Right renal pelvis (tissue), 4 donors: ENCODE measurements around the gene DDA1. TPM values are rescaled to one million over a fixed set of nuclear protein-coding genes. Genes with fewer than 3 reads are reported as not detected.
A peak's percentile ranks its signal among the peaks of the same experiment; 100 is the strongest.
"Not testable (repeated sequence)": the region's sequence is repeated elsewhere in the genome, so short reads cannot be mapped to it uniquely, and the experiment has no call there.

Source experiments
- DNase-seq, 4 donors: peaks; one replicate each; pipeline ENCODE4 v3.0.0-alpha.2; 2013; ENCODE audit warnings: low read depth in 4 of 4, low spot score in 3 of 4, missing footprints in 1 of 4
- polyA plus RNA-seq, 4 donors: library from polyadenylated mRNA; unstranded; fragments of 120-200 nt; gene quantifications; one replicate each; pipeline ENCODE4 v1.2.1, GENCODE V29; 2013; ENCODE audit not compliant: insufficient read length in 4 of 4

Gene DDA1
- 10 to 100 TPM; 35.1 to 43.4 (median 36.9) TPM for polyA plus RNA-seq

GRCh38 chr19:17309198-17309964 is at the start of gene DDA1:
Gene DDA1 (plus strand): TSS chr19:17309563. CDS start chr19:17309655, 92 bp downstream.
- DNase-seq: peak; percentile 95 to 99 (median 98)

DNA sequence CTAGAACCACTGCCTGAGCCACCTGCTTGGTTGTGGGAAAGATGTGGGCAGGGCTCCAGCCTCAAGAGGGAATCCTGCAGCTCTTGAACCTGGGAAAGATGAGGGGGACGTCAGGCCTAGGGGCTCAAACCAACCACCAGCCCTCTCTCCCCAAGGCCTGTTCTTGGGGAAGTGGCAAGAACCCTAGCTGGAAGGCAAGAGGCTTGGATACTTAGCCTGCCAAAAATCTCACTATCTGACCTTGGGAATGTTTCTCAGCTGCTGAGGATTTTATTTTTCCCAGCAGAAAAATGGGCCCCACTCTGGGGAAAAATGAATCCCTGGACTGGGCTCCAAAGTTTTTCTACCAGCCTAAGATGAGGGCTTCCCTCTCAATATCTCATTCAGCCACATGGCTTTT is 49.4 kb upstream of the DDA1 start:
- no peak for DNase-seq

GRCh38 chr19:17260842-17261325 is 48.5 kb upstream of the DDA1 start:
- no peak for DNase-seq

GRCh38 chr19:17262557-17262956 is 46.8 kb upstream of the DDA1 start:
- no peak for DNase-seq

GRCh38 chr19:17263712-17264640 is 45.4 kb upstream of the DDA1 start:
- DNase-seq: no peak

DNA sequence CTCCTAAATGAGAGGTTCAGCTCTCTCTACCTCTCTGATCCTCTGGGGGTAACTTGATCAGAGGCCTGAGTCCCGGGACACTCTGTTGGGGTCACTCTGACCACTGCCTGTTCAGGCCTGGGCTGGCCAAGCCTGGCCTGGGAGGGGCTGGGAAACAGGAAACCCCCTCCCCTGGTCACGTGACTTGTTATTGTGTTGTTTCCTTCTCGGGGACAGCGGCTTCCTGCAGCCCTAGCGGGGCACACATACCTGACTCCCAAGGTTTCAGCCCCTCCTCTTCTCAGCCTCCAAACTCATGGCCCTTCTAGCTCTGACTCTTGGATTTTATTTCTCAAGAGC is 44.8 kb upstream of the DDA1 start, which contains the start of gene USHBP1:
USHBP1 (minus strand) TSS at position 105 of the 339 bp plus-strand sequence. CDS start 446 bp downstream, outside the sequence.
- DNase-seq: no peak

GRCh38 chr19:17266026-17266425 is 43.3 kb upstream of the DDA1 start:
- no peak for DNase-seq

DNA sequence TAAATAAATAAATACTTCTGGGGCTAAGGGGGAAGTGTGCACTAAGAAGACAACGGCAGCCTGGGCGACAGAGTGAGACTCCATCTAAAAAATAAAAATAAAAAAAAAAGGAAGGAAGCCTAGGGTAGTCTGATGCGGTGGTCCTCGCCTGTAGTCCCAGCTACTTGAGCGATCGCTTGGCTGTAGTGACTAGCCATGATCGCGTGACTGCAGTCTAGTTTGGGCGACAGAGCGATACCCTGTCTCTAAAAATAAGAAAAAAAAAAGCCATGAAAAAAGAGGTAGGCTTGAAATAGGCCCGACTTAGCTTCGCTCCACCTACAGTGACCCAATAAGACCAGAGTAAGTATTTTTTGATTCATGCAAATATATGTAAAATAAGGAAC is 42.8 kb upstream of the DDA1 start:
- DNase-seq: no peak

GRCh38 chr19:17266975-17267788 is 42.2 kb upstream of the DDA1 start, which contains the start of gene BABAM1:
Gene BABAM1 (plus strand): TSS chr19:17267443. CDS start chr19:17268807, 1,364 bp downstream.
- DNase-seq: peak; percentile 92 to 98 (median 96)

DNA sequence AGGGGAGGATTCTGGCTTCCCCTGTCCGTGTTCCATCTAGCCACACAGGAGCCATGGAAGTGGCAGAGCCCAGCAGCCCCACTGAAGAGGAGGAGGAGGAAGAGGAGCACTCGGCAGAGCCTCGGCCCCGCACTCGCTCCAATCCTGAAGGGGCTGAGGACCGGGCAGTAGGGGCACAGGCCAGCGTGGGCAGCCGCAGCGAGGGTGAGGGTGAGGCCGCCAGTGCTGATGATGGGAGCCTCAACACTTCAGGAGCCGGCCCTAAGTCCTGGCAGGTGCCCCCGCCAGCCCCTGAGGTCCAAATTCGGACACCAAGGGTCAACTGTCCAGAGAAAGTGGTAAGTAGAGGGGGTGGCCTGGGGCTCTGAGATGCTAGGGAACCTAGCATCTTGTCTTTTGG is 40.6 kb upstream of the DDA1 start:
- DNase-seq: no peak

- DNase-seq: not testable (repeated sequence)
These were observed 34.5 kb upstream of the DDA1 start for GRCh38 chr19:17274892-17275291.

- no peak for DNase-seq
These were observed 33.8 kb upstream of the DDA1 start for GRCh38 chr19:17275441-17276175.

- DNase-seq: no peak
These were observed 29.9 kb upstream of the DDA1 start for GRCh38 chr19:17279436-17279835.

DNA sequence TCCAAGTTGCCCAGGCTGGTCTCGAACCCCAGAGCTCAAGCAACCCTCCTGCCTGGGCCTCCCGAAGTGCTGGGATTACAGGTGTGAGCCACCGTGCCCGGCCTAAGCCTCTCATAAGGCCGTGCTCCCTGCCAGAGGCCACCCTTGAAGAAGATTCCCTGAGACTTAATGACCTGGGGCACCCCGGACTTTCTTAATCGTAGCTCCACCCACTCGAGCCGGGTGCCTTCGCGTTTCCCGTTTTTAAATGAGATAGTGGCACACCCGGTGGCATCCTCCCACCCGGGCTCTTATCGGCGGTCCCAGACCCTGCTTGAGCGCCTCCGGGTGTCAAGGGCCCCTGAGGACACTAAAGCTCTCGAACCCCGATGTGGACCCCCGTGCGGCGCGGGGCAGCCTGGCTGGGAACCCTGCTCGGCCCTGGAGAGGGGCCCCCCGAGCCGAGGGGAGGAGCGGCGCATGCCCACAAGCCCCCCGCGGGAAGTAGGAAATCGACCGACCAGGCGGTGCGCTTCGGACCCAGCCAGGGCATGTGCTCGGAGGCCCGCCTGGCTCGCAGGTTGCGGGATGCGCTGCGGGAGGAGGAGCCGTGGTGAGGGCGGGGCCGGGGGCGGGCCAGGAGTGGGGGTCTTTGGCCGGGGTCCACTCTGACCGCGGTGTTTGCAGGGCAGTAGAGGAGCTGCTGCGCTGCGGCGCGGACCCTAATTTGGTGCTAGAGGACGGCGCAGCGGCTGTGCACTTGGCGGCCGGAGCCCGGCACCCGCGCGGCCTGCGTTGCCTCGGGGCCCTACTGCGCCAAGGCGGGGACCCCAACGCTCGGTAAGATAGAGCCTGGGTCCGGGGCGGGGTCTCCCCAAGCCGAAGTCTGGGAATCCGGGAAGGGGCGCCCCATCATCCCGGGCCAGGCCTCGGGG is 27.7 kb upstream of the DDA1 start, which contains the start of gene ANKLE1:
ANKLE1 (plus strand) TSS at position 511 of the 914 bp plus-strand sequence; CDS start at position 531, 20 bp downstream.
- DNase-seq: no peak

DNA sequence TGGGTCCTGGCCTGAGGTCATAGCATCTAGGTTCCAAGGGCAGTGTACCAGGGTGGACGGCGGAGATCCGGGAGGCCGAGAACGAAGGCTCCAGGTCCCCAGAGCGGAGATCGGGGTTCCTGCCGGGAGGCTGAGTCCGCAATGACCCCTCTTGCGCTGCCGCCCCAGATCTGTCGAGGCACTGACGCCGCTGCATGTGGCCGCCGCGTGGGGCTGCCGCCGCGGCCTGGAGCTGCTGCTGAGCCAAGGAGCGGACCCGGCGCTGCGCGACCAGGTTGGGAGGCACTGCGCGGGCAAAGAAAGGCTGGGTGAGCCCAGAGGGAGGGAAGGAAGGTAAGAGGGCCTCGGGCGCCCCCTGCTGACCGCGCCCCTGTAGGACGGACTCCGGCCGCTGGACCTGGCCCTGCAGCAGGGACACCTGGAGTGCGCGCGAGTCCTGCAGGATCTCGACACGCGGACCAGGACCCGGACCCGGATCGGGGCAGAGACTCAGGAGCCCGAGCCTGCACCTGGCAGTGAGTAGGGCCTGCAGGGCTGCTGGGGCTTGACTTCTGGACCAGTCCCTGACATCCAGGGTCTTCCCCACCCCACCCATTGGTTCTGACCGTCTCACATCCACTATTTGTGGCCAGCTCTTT is 26.8 kb upstream of the DDA1 start:
- DNase-seq: peak; percentile 54 to 73 (median 66)

- DNase-seq: no peak
These were observed 25.8 kb upstream of the DDA1 start for GRCh38 chr19:17283504-17283996.

- DNase-seq: no peak
These were observed 23.8 kb upstream of the DDA1 start for GRCh38 chr19:17285415-17286135.
